Left lung (tissue), 10 donors: ENCODE data around the gene TTC23L. TPM values are rescaled to one million over a fixed set of nuclear protein-coding genes. Genes with fewer than 3 reads are reported as not detected.

Experiments used
- ATAC-seq: fragments of 200-7000 bp; cut with Tn5 transposase; one replicate; pipeline ENCODE4 v1.9.1; 2020; ENCODE audit warnings: moderate library complexity
- DNase-seq, 4 donors: peaks; one replicate each; pipeline ENCODE4 v3.0.0-alpha.2; 2013 to 2020
- H3K27ac ChIP-seq, 2 donors: fragments of 200-600 bp; sonication (generic) in 1 of 2; one replicate each; pipeline versions ENCODE4 v1.5.0 to v1.8.0; 2020 to 2021
- H3K27me3 ChIP-seq, 2 donors: fragments of 200-600 bp; sonication (generic) in 1 of 2; one replicate each; pipeline versions ENCODE4 v1.5.0 to v1.8.0; 2020 to 2021
- H3K36me3 ChIP-seq, 2 donors: fragments of 200-600 bp; sonication (generic) in 1 of 2; one replicate each; pipeline versions ENCODE4 v1.5.0 to v1.8.0; 2020 to 2021
- H3K4me1 ChIP-seq, 2 donors: fragments of 200-600 bp; one replicate each; pipeline ENCODE4 v1.8.0; 2021
- H3K4me3 ChIP-seq, 2 donors: fragments of 200-600 bp; sonication (generic) in 1 of 2; one replicate each; pipeline versions ENCODE4 v1.5.0 to v1.8.0; 2020 to 2021; ENCODE audit warnings: mild to moderate bottlenecking in 1 of 2
- H3K9me3 ChIP-seq, 2 donors: fragments of 200-600 bp; sonication (generic) in 1 of 2; one replicate each; pipeline versions ENCODE4 v1.5.0 to v1.8.0; 2020 to 2021
- CTCF ChIP-seq, 2 donors: fragments of 200-600 bp; sonication (generic) in 1 of 2; IDR thresholded peaks; one replicate each; pipeline versions ENCODE4 v1.5.0 to v1.8.0; 2021; ENCODE audit warnings: antibody characterized with exemption in 2 of 2
- intact Hi-C, 2 donors: fragments of 100-400 bp; cut with DNase I; formaldehyde crosslinking; loops; one replicate each; pipeline versions ENCODE4 v1.11.2 to v1.14.2; 2022
- polyA plus RNA-seq, 6 donors: library from polyadenylated mRNA; unstranded; fragments of 120-200 nt; gene quantifications; one replicate each; pipeline ENCODE4 v1.2.1, GENCODE V29; 2013; ENCODE audit not compliant: insufficient read length in 6 of 6
- total RNA-seq, 2 donors: library from RNA; stranded (reverse); fragmentation: NEBNext Ultra II Directional; extraction: Animal tissue kit (Norgen Biotek cat#: 25700); gene quantifications; one replicate each; pipeline ENCODE4 v1.2.1, GENCODE V29; 2021
- donor health status: DM: no; HTN: yes; CAD: no.
- donor health status: DM: no; HTN: no; CAD: no.

The TTC23L gene
- total and polyA plus RNA-seq, 8 donors: 0.20 to 4.5 (median 2.8) TPM

- Histone ChIP-seq H3K4me3 (no peak overlapping the region), H3K36me3 (peaks cover 0 to 97% of the 10 kb centered on the region in 2 donors), H3K27ac (no peak overlapping the region), H3K9me3 (no peaks in the 10 kb centered on the region), H3K27me3 (no peaks in the 10 kb centered on the region), H3K4me1 (no peaks in the 10 kb centered on the region)
- intact Hi-C loops: no loop called here
- no peak for ATAC-seq
- no peak for DNase-seq
- no peak for TF ChIP-seq CTCF (IDR thresholded peaks at IDR 0.05)
These were observed 105.6 kb downstream of the TTC23L start for GRCh38 chr5:34944460-34945047.

Other genes with a start within 250 kb of the TTC23L start
- 100 to 1,000 TPM in 1 of 2 donors, 10 to 100 TPM in 1; 75.0 to 109 TPM for gene RAI14, start 182.8 kb upstream of the TTC23L start, total RNA-seq
- 10 to 100 TPM; 48.4 to 62.6 (median 52.7) TPM for gene RAI14, start 182.8 kb upstream of the TTC23L start, polyA plus RNA-seq
- 10 to 100 TPM; 22.6 to 29.8 TPM for gene RAD1, start 76.3 kb downstream of the TTC23L start, total RNA-seq
- 10 to 100 TPM; 37.5 to 39.9 (median 38.6) TPM for gene RAD1, start 76.3 kb downstream of the TTC23L start, polyA plus RNA-seq
- 10 to 100 TPM; 15.8 to 29.1 TPM for gene BRIX1, start 76.5 kb downstream of the TTC23L start, total RNA-seq
- gene BRIX1, start 76.5 kb downstream of the TTC23L start, polyA plus RNA-seq: 10 to 100 TPM; 44.8 to 49.3 (median 46.0) TPM
- gene DNAJC21, start 90.4 kb downstream of the TTC23L start, total RNA-seq: 10 to 100 TPM; 45.8 to 48.5 TPM
- 10 to 100 TPM; 54.1 to 75.8 (median 68.6) TPM for gene DNAJC21, start 90.4 kb downstream of the TTC23L start, polyA plus RNA-seq
- gene AGXT2, start 208.8 kb downstream of the TTC23L start, total RNA-seq: not detected
- gene AGXT2, start 208.8 kb downstream of the TTC23L start, polyA plus RNA-seq: under 1 TPM in 5 of 6 donors, not detected in 1; 0.11 to 0.55 (median 0.18) TPM